GM10248 (cell line): ENCODE results near the gene TTC16.

Experiments
- CTCF ChIA-PET: fragments of 300-600 bp; sonication (Branson Sonifier 250); formaldehyde crosslinking; extraction: SDS; loops from one replicate; lab custom pipeline; 2021; ENCODE audit warnings: antibody characterized with exemption; lab: Yijun Ruan, JAX
- POLR2A ChIA-PET: fragments of 350-650 bp; sonication (Branson Sonifier 250); formaldehyde crosslinking; extraction: SDS; loops from one replicate; lab custom pipeline; 2020; ENCODE audit warnings: antibody characterized with exemption; lab: Yijun Ruan, JAX
- DNase-seq: peaks from one replicate; pipeline ENCODE4 v3.0.0; 2012; ENCODE audit errors: extremely low spot score
- TF ChIP-seq, protein P1 (sequence below): IDR thresholded peaks from 2 replicates; pipeline ENCODE4 v1.5.1; 2012; ENCODE audit warnings: mild to moderate bottlenecking, low read depth; ENCODE audit errors: extremely low read depth, missing control alignments, control extremely low read depth

Gene TTC16

DNA sequence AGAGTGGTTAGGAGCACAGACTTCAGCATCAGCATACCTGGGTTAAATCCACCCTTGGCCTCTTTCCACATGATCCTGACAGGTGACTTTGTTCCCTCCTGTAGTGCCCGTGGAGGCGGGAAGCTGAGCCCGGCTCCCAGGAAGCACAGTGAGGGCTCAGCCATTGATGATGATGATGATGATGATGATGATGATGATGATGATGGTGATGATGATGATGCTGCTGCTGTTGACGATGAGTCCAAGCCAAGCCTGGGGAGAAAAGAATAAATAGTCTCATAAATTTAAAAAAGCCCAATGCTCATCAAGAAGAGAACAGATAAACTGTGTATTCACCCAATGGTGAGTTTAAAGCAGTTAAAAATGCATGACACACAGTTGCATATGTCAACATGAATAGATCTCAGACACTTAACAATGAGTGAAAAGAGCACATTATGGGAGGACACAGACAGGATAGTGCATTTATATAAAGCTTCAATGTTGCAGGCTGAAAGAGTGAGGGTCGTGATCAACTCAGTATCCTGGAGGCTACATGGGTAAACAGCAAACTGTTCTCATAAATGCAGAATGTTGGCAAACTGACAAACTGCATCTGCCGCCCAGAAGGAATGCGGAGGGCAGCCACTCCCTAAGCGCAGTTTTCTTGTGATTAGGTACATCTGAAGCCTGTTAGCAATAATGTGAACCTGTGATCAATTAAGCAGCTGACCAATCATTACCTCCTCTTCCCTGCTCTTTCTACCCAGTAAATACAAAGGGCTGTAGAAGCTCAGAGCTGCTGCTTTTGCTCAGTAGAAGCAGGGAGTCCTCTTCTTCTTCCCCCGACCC is 20.8 kb upstream of the TTC16 start:
- ChIA-PET POLR2A (no interaction called here), CTCF (interaction anchor here (0.7 to 1.1 kb wide), 2 partner anchors 8 to 160 kb away, joined by 3 read pairs; no protein-coding TSS in a partner anchor)
- TF ChIP-seq, protein P1, sequence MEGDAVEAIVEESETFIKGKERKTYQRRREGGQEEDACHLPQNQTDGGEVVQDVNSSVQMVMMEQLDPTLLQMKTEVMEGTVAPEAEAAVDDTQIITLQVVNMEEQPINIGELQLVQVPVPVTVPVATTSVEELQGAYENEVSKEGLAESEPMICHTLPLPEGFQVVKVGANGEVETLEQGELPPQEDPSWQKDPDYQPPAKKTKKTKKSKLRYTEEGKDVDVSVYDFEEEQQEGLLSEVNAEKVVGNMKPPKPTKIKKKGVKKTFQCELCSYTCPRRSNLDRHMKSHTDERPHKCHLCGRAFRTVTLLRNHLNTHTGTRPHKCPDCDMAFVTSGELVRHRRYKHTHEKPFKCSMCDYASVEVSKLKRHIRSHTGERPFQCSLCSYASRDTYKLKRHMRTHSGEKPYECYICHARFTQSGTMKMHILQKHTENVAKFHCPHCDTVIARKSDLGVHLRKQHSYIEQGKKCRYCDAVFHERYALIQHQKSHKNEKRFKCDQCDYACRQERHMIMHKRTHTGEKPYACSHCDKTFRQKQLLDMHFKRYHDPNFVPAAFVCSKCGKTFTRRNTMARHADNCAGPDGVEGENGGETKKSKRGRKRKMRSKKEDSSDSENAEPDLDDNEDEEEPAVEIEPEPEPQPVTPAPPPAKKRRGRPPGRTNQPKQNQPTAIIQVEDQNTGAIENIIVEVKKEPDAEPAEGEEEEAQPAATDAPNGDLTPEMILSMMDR: no peak
- DNase-seq: no peak

DNA sequence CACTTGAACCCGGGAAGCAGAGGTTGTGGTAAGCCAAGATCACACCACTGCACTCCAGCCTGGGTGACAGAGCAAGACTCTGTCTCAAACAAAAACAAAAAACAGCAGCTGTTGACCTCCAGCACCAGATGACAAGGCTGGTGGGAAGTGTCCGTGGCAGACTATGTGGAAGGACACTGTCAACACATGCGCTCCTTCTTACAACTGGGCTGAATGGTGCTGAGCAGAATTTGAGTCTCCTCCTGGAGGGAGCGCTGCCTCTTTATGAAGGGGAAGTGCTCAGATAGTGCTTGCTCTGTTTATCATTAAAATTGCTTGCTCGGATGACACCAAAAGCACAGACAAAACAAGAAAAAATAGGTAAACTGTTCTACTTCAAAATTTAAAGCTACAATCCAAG is 18.3 kb upstream of the TTC16 start:
- ChIA-PET CTCF (interaction anchor here (0.9 kb wide), 1 partner anchor 10 kb away, joined by 3 read pairs; no protein-coding TSS in a partner anchor), POLR2A (interaction anchor here (0.6 kb wide), 1 partner anchor 271 kb away, joined by 3 read pairs; no protein-coding TSS in a partner anchor)
- DNase-seq: no peak
- TF ChIP-seq, protein P1: no peak

DNA sequence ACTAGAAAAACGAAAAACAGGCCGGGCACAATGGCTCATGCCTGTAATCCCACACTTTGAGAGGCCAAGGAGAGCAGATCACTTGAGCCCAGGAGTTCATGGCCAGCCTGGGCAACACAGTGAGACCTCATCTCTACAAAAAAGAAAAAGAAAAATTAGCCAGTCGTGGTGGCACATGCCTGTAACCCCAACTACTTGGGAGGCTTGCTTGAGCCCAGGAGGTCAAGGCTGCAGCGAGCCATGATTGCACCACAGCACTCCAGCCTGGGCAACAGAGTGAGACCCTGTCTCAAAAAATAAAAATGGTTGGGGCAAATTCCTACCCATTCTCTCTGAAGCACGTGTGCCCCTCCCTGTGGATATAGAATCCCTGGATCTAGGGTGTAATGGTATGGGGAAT is 17.5 kb upstream of the TTC16 start:
- ChIA-PET CTCF (interaction anchor here (0.9 kb wide), 1 partner anchor 11 kb away, joined by 3 read pairs; no protein-coding TSS in a partner anchor), POLR2A (no interaction called here)
- TF ChIP-seq, protein P1: no peak
- DNase-seq: no peak

DNA sequence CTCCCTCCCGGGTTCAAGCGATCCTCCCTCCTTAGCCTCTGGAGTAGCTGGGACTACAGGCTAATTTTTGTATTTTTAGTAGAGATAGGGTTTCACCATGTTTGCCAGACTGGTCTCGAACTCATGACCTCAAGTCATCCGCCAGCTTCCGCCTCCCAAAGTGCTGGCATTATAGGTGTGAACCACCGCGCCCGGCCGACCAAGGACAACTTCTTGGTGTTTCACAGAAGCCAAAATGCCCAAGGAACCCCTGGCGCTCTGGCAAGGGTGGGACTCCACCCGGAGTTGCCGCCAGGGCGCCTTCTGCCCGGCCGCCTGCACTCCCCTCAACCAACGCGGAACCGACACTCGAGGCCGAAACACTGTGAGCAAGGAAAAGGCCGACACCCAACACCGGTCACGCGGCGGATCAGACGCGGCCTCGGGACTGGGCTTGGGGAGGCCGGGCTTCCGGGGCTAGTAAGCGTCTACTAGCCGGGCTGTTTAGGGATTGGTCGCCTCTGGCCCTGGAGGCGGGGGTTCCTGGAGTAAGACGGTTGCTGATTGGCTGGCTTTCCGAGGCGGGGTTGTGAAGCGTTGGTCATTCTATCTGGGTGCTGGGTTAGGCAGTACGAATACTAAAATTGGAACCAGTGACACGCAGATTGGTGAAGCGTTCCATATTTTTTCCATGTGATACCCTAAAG is 16.8 kb upstream of the TTC16 start:
- DNase-seq: peak; percentile 96

DNA sequence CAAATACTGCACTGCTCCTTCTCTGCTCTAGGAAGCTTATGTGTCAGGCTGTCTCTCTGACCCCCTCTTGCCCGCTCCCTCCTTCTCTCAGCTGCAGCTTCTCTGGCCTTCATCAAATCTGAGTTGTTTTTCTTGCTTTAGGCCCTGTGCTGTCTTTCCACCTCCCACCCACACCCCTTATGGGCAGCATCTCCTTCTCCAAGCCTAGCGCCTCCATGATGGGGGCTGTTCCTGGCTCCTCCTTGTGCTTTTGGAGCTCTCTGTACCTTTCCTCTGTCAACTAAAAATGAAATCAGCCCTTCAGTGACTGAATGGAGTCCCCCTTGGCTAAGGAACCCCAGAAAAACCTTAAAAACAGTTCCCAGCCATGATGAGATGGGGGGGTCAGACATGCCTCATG is 15.7 kb upstream of the TTC16 start:
- CTCF ChIA-PET: interaction anchor here (1.1 kb wide), 1 partner anchor 11 kb away, joined by 6 read pairs; no protein-coding TSS in a partner anchor
- POLR2A ChIA-PET: no interaction called here
- no peak for DNase-seq
- TF ChIP-seq, protein P1: no peak

More for the DNA sequence above, 16.8 kb upstream of the TTC16 start:
- TF ChIP-seq, protein P1: no peak
- ChIA-PET POLR2A (no interaction called here), CTCF (no interaction called here)

DNA sequence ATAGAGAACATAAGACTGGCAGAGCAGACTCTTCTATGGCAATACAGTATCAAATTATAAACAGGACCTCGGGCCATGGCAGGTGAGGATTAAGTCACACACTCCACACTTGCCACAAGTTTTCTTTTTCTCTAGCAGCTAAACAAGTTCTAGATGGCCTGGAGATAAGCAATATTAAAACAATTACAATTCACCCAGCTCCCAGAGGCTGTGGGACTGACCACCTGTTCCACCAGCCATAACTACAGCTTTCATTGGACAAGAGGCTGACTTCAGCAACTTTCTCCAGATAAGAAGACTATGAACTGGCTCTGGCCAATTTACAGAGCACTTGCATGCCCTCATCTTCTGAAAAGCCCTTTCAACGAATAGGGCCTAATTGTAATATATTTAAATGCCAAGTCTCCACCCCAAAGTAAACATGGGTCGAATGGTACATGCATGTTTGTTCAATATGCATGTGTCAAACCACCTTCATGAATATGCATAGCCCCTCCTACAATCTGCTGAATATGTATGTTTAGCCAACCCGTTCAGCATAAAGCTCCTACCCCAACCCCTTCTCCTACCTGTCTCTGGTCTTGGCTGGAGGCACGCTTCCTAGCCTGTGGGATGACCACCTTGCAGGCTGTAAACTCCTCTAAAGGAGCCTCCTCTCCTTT is 15.2 kb upstream of the TTC16 start:
- CTCF ChIA-PET: interaction anchor here (1.1 kb wide), 1 partner anchor 11 kb away, joined by 6 read pairs; no protein-coding TSS in a partner anchor
- POLR2A ChIA-PET: no interaction called here
- no peak for DNase-seq
- TF ChIP-seq, protein P1: no peak
